A549 (cell line): Measurements from ENCODE around the gene IL6R. TPM values are rescaled to one million over a fixed set of nuclear protein-coding genes. Genes with fewer than 3 reads are reported as not detected.
A peak's percentile ranks its signal among the peaks of the same experiment; 100 is the strongest.

Experiments
- ATAC-seq, 2 experiments: fragments of 200-7000 bp in 1 of 2; fragments of >200 bp in 1 of 2; cut with Nextera tagmentation in 1 of 2; cut with Tn5 transposase in 1 of 2; 3 replicates each; pipeline versions ENCODE4 v1.8.0 to v1.9.1; 2018 to 2020; ENCODE audit warnings: mild to moderate bottlenecking in 1 of 2, moderate library complexity in 1 of 2
- CTCF ChIA-PET: fragments of 300-600 bp; sonication (Branson Sonifier 250); formaldehyde crosslinking; extraction: SDS; loops from one replicate; lab custom pipeline; 2021; ENCODE audit warnings: antibody characterized with exemption, inconsistent platforms; lab: Yijun Ruan, JAX
- POLR2A ChIA-PET: fragments of 350-600 bp; formaldehyde crosslinking; extraction: SDS; loops from one replicate; lab custom pipeline; 2021; ENCODE audit warnings: antibody characterized with exemption, inconsistent platforms; lab: Yijun Ruan, JAX
- DNase-seq, 2 experiments: peaks; one replicate each; pipeline versions ENCODE4 v3.0.0 to v3.0.0-alpha.2; 2011 to 2016; ENCODE audit warnings: low read depth in 1 of 2, low spot score in 1 of 2
- FAIRE-seq: peaks from 2 replicates; lab custom pipeline; 2011; peaks lifted over from hg19 to GRCh38; lab: Jason Lieb, UNC
- H3K27ac ChIP-seq, 2 experiments: fragments of >200 bp; sonication (Bioruptor Twin); formaldehyde crosslinking; 3 replicates each; pipeline ENCODE4 v1.5.1; 2016 to 2017
- H3K4me1 ChIP-seq: fragments of >200 bp; sonication (Bioruptor Twin); formaldehyde crosslinking; 3 replicates; pipeline ENCODE4 v1.6.1; 2016
- H3K4me2 ChIP-seq: fragments of >200 bp; sonication (Bioruptor Twin); formaldehyde crosslinking; 3 replicates; pipeline ENCODE4 v1.6.1; 2016
- H3K4me3 ChIP-seq: fragments of >200 bp; sonication (Bioruptor Twin); formaldehyde crosslinking; 3 replicates; pipeline ENCODE4 v1.5.1; 2016
- H3K9me3 ChIP-seq: fragments of >200 bp; sonication (Bioruptor Twin); formaldehyde crosslinking; 3 replicates; pipeline ENCODE4 v1.6.1; 2016
- BHLHE40 ChIP-seq: IDR thresholded peaks from 2 replicates; pipeline ENCODE4 v1.6.1; 2012; ENCODE audit warnings: low read depth, low read length, inconsistent platforms
- CEBPB ChIP-seq, 2 experiments: fragments of >200 bp in 1 of 2; sonication (Bioruptor Twin) in 1 of 2; formaldehyde crosslinking in 1 of 2; IDR thresholded peaks; 2 replicates each; pipeline ENCODE4 v1.6.1; 2012 to 2016
- E2F6 ChIP-seq: IDR thresholded peaks from 2 replicates; pipeline ENCODE4 v1.6.1; 2012; ENCODE audit warnings: low read depth, borderline replicate concordance
- EHMT2 ChIP-seq: fragments of 200-600 bp; sonication (generic); IDR thresholded peaks from 2 replicates; pipeline ENCODE4 v1.6.1; 2016; ENCODE audit warnings: antibody characterized with exemption, low read depth, mild to moderate bottlenecking, moderate library complexity
- ELK1 ChIP-seq: fragments of 150-350 bp; IDR thresholded peaks from 2 replicates; pipeline ENCODE4 v1.6.1; 2014; ENCODE audit warnings: low read depth, mild to moderate bottlenecking, low read length
- ESRRA ChIP-seq: fragments of 150-350 bp; IDR thresholded peaks from 2 replicates; pipeline ENCODE4 v1.6.1; 2014; ENCODE audit warnings: mild to moderate bottlenecking, low read length, borderline replicate concordance
- FOSB ChIP-seq: fragments of 250-450 bp; sonication (Bioruptor Pico); IDR thresholded peaks from 2 replicates; pipeline ENCODE4 v1.5.0; 2020; ENCODE audit warnings: mild to moderate bottlenecking, moderate library complexity
- FOSL2 ChIP-seq, 2 experiments: fragments of 450-650 bp in 1 of 2; fragments of >200 bp in 1 of 2; sonication (Bioruptor Twin) in 1 of 2; formaldehyde crosslinking; IDR thresholded peaks; 2 replicates each; pipeline versions ENCODE4 v1.5.0 to v1.6.1; 2016 to 2020; ENCODE audit warnings: mild to moderate bottlenecking in 1 of 2, moderate library complexity in 1 of 2
- HDAC2 ChIP-seq: fragments of 200-600 bp; sonication (generic); IDR thresholded peaks from 2 replicates; pipeline ENCODE4 v1.6.1; 2016
- HES2 ChIP-seq: fragments of >200 bp; sonication (Bioruptor Twin); formaldehyde crosslinking; IDR thresholded peaks from 2 replicates; pipeline ENCODE4 v1.6.1; 2016
- HMGXB4 ChIP-seq: fragments of 250-450 bp; sonication (Bioruptor Pico); IDR thresholded peaks from 2 replicates; pipeline ENCODE4 v1.5.0; 2021; ENCODE audit warnings: mild to moderate bottlenecking, moderate library complexity, borderline replicate concordance
- HOXA7 ChIP-seq: fragments of 250-450 bp; sonication (Bioruptor Pico); IDR thresholded peaks from 2 replicates; pipeline ENCODE4 v1.5.0; 2020; ENCODE audit warnings: mild to moderate bottlenecking, moderate library complexity
- HOXB13 ChIP-seq: fragments of 250-450 bp; sonication (Bioruptor Pico); IDR thresholded peaks from 2 replicates; pipeline ENCODE4 v1.5.0; 2020; ENCODE audit warnings: low read depth, mild to moderate bottlenecking, moderate library complexity
- JUNB ChIP-seq: fragments of >200 bp; sonication (Bioruptor Twin); formaldehyde crosslinking; IDR thresholded peaks from 2 replicates; pipeline ENCODE4 v1.6.1; 2016
- KDM1A ChIP-seq: fragments of 200-600 bp; sonication (generic); IDR thresholded peaks from 2 replicates; pipeline ENCODE4 v1.6.1; 2016; ENCODE audit warnings: low read depth, mild to moderate bottlenecking
- KDM5A ChIP-seq: fragments of 200-600 bp; sonication (generic); IDR thresholded peaks from 2 replicates; pipeline ENCODE4 v1.6.1; 2016; ENCODE audit warnings: antibody characterized with exemption, mild to moderate bottlenecking
- MAZ ChIP-seq: fragments of 150-350 bp; IDR thresholded peaks from 2 replicates; pipeline ENCODE4 v1.6.1; 2014; ENCODE audit warnings: antibody characterized with exemption, low read depth, low read length, borderline replicate concordance
- NR3C1 ChIP-seq: fragments of >200 bp; sonication (Bioruptor Twin); formaldehyde crosslinking; IDR thresholded peaks from 3 replicates; pipeline ENCODE4 v1.6.1; 2017
- PHF8 ChIP-seq: fragments of 200-600 bp; sonication (generic); IDR thresholded peaks from 2 replicates; pipeline ENCODE4 v1.6.1; 2016; ENCODE audit warnings: low read depth, mild to moderate bottlenecking, antibody characterized with exemption, moderate library complexity, borderline replicate concordance
- POLR2A ChIP-seq: IDR thresholded peaks from 2 replicates; pipeline ENCODE4 v1.6.1; 2012; ENCODE audit warnings: mild to moderate bottlenecking, low read length
- POLR2AphosphoS2 ChIP-seq: conservative IDR thresholded peaks from 2 replicates; pipeline ENCODE4 v1.6.1; 2012; ENCODE audit warnings: low read length, improper control_type of control experiment, inconsistent platforms
- RCOR1 ChIP-seq: fragments of 150-350 bp; IDR thresholded peaks from 2 replicates; pipeline ENCODE4 v1.6.1; 2014; ENCODE audit warnings: antibody characterized with exemption, low read length, low read depth
- RFX5 ChIP-seq: fragments of 450-650 bp; IDR thresholded peaks from 2 replicates; pipeline ENCODE4 v1.7.1; 2014; ENCODE audit warnings: antibody characterized with exemption, mild to moderate bottlenecking, moderate library complexity
- RNF2 ChIP-seq: fragments of 200-600 bp; sonication (generic); IDR thresholded peaks from 2 replicates; pipeline ENCODE4 v1.6.1; 2016; ENCODE audit warnings: low read depth, mild to moderate bottlenecking, antibody characterized with exemption, moderate library complexity, borderline replicate concordance
- TFCP2L1 ChIP-seq: fragments of 250-450 bp; sonication (Bioruptor Pico); IDR thresholded peaks from 2 replicates; pipeline ENCODE4 v1.5.0; 2021; ENCODE audit warnings: mild to moderate bottlenecking
- ZFP36 ChIP-seq: fragments of 450-650 bp; IDR thresholded peaks from 2 replicates; pipeline ENCODE4 v1.6.1; 2014; ENCODE audit warnings: borderline replicate concordance; ENCODE audit not compliant: partially characterized antibody
- ZNF302 ChIP-seq: fragments of 250-450 bp; sonication (Bioruptor Pico); IDR thresholded peaks from 2 replicates; pipeline ENCODE4 v1.9.0; 2021; ENCODE audit warnings: inconsistent platforms, mild to moderate bottlenecking, moderate library complexity
- WGBS: methylation state at CpG from one replicate; pipeline ENCODE4 v1.1.6; 2017; ENCODE audit errors: missing lambda C conversion rate; 5-methylcytosine and 5-hydroxymethylcytosine counted together
- polyA plus RNA-seq, 4 experiments: library from polyadenylated mRNA; depleted of rRNA in 3 of 4; stranded (reverse); fragments of >200 nt; fragmentation: RNase III in 1 of 4; extraction: RNeasy Plus Mini Kit Qiagen cat#74134 plus additional on column Dnase treatment in 1 of 4; gene quantifications; 2 replicates in 3 of 4; 3 replicates in 1 of 4; pipeline ENCODE4 v1.2.3, GENCODE V29; 2011 to 2017

Gene IL6R
- polyA plus RNA-seq, 2 of the 4 experiments (the other 2 are of a cell fraction), result 2.2 to 2.7 TPM

- H3K4me2 ChIP-seq, result peak overlapping the region; percentile 97
- CTCF ChIA-PET, result interaction anchor here (0.8 to 6.4 kb wide), 7 partner anchors 12 to 656 kb away, joined by 3 to 38 read pairs (median 3); partner anchors contain the start of gene EFNA4
- POLR2A ChIA-PET, result no interaction called here
- FAIRE-seq, result no peak
- H3K4me1 ChIP-seq, result peaks cover 31% of the 10 kb centered on the region
- 82% methylated on average over 11 of the region's 11 CpGs for WGBS
- no peak for TF ChIP-seq HDAC2
- no peak for TF ChIP-seq BHLHE40
- no peak for TF ChIP-seq HES2
- no peak for TF ChIP-seq ESRRA
- TF ChIP-seq RCOR1, result no peak
- no peak for TF ChIP-seq ZNF302 (CRISPR knock-in tag)
- TF ChIP-seq PHF8, result no peak
- TF ChIP-seq HMGXB4, result no peak
- TF ChIP-seq KDM5A, result no peak
- no peak for TF ChIP-seq E2F6
- TF ChIP-seq POLR2A, result no peak
- no peak for TF ChIP-seq HOXA7 (CRISPR knock-in tag)
- H3K9me3 ChIP-seq, result no peaks in the 10 kb centered on the region
- ATAC-seq, result no peak
- no peak for DNase-seq
- H3K27ac ChIP-seq, result peak overlapping the region; percentile 92 to 95; a peak in 5 of 6 replicates
- no peak overlapping the region for H3K4me3 ChIP-seq
These were observed 2.3 kb downstream of the IL6R start for GRCh38 chr1:154407198-154408091.

GRCh38 chr1:154408174-154408777, 3.1 kb downstream of the IL6R start:
- Histone ChIP-seq H3K27ac (peak overlapping the region; percentile 92 to 95; a peak in 5 of 6 replicates), H3K4me1 (peaks cover 31% of the 10 kb centered on the region), H3K4me3 (no peak overlapping the region), H3K9me3 (no peaks in the 10 kb centered on the region), H3K4me2 (peak overlapping the region; percentile 97)
- DNase-seq (no peak), FAIRE-seq (no peak), ATAC-seq (no peak)
- WGBS, result 73% methylated on average over 7 of the region's 7 CpGs
- no peak for TF ChIP-seq ESRRA
- TF ChIP-seq TFCP2L1 (CRISPR knock-in tag), result no peak
- TF ChIP-seq FOSL2 (IDR thresholded peaks at IDR 0.05), result no peak
- no peak for TF ChIP-seq FOSL2 (CRISPR knock-in tag; IDR thresholded peaks at IDR 0.05)
- no peak for TF ChIP-seq POLR2AphosphoS2
- no peak for TF ChIP-seq HMGXB4
- TF ChIP-seq CEBPB (IDR thresholded peaks at IDR 0.05), result no peak
- no peak for TF ChIP-seq RFX5
- no peak for TF ChIP-seq RCOR1
- TF ChIP-seq RNF2, result no peak
- no peak for TF ChIP-seq ELK1
- no peak for TF ChIP-seq KDM1A
- TF ChIP-seq NR3C1, result no peak
- TF ChIP-seq HOXB13 (CRISPR knock-in tag), result no peak
- no peak for TF ChIP-seq FOSB (CRISPR knock-in tag)
- TF ChIP-seq EHMT2, result no peak
- TF ChIP-seq MAZ, result no peak
- no peak for TF ChIP-seq JUNB
- no peak for TF ChIP-seq ZFP36
- ChIA-PET CTCF (interaction anchor here (1.4 to 6.4 kb wide), 3 partner anchors 11 to 82 kb away, joined by 3 to 38 read pairs (median 14); no protein-coding TSS in a partner anchor), POLR2A (no interaction called here)
